ENCODE results near the gene WDR31. TPM values are rescaled to one million over a fixed set of nuclear protein-coding genes. Genes with fewer than 3 reads are reported as not detected.
"Not testable (repeated sequence)": the region's sequence is repeated elsewhere in the genome, so short reads cannot be mapped to it uniquely, and the experiment has no call there.

WDR31 gene
- total and polyA plus RNA-seq, 7 donors = 0.66 to 6.9 (median 1.7) TPM

- H3K27ac ChIP-seq = no peak overlapping the region
- no peaks in the 10 kb centered on the region for H3K27me3 ChIP-seq (ENCODE audit: insufficient read depth in 3 of 3, low read length in 2 of 3)
- WGBS, 3 donors = 91 to 94% (median 92%) methylated on average over 5 of the region's 5 CpGs
- no peak for ATAC-seq
- no peak for DNase-seq
- H3K36me3 ChIP-seq (ENCODE audit: insufficient read depth in 1 of 2, low read depth in 1 of 2) = peaks cover under 1 to 9% of the 10 kb centered on the region in 2 donors
- no peak overlapping the region for H3K4me3 ChIP-seq
- H3K9me3 ChIP-seq = no peaks in the 10 kb centered on the region
- TF ChIP-seq CTCF (IDR thresholded peaks at IDR 0.05) = no peak
- intact Hi-C loops (cut with DNase I) = no loop called here
- H3K4me1 ChIP-seq = no peaks in the 10 kb centered on the region
Observed at GRCh38 chr9:113368348-113368981, 28.4 kb upstream of the WDR31 start.

GRCh38 chr9:113365652-113366051 is 25.6 kb upstream of the WDR31 start:
- H3K4me3 ChIP-seq; intact Hi-C loops (cut with DNase I); H3K27ac ChIP-seq; H3K27me3 ChIP-seq (ENCODE audit: insufficient read depth in 3 of 3, low read length in 2 of 3); H3K36me3 ChIP-seq (ENCODE audit: insufficient read depth in 1 of 2, low read depth in 1 of 2); H3K4me1 ChIP-seq; ATAC-seq; H3K9me3 ChIP-seq: not testable (repeated sequence)
- 81 to 89% (median 87%) methylated on average over 3 of the region's 3 CpGs for WGBS, 3 donors
- DNase-seq = peak; percentile 45 to 59

DNA sequence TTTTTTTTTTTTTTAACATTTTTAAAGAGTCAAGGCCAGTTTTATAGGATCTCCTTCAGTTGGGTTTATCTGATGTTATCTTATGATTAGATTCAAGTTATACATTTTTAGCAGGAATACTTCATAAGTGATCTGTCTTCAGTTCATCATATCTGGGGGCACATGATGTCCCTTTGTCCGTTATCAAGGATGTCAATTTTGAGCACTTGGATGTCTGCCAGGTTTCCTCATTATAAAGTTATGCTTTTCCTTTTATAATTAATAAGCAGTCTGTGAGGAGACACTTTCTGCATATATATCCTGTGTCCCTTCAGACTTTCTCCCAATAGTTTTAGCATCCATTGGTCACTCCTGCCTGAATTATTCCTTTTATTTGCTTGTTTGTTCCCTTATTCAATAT is 24.9 kb upstream of the WDR31 start:
- intact Hi-C loops (cut with DNase I) = no loop called here

GRCh38 chr9:113363336-113363735 is 23.3 kb upstream of the WDR31 start:
- ATAC-seq (no peak), DNase-seq (no peak)
- no peaks in the 10 kb centered on the region for H3K36me3 ChIP-seq (ENCODE audit: insufficient read depth in 1 of 2, low read depth in 1 of 2)
- no peak overlapping the region for H3K4me3 ChIP-seq
- no peak for TF ChIP-seq CTCF (IDR thresholded peaks at IDR 0.05)
- no peak overlapping the region for H3K27ac ChIP-seq
- intact Hi-C loops (cut with DNase I) = no loop called here
- H3K9me3 ChIP-seq = no peaks in the 10 kb centered on the region
- H3K27me3 ChIP-seq (ENCODE audit: insufficient read depth in 3 of 3, low read length in 2 of 3) = no peaks in the 10 kb centered on the region
- no peaks in the 10 kb centered on the region for H3K4me1 ChIP-seq
- WGBS, 3 donors = 57 to 63% (median 61%) methylated on average over 3 of the region's 3 CpGs

More for the DNA sequence above, 24.9 kb upstream of the WDR31 start:
- 59 to 70% (median 59%) methylated on average over 1 of the region's 1 CpG for WGBS, 3 donors
- no peaks in the 10 kb centered on the region for H3K4me1 ChIP-seq
- ATAC-seq (no peak), DNase-seq (no peak)
- no peak for TF ChIP-seq CTCF (IDR thresholded peaks at IDR 0.05)
- no peak overlapping the region for H3K27ac ChIP-seq
- H3K9me3 ChIP-seq = no peaks in the 10 kb centered on the region
- no peaks in the 10 kb centered on the region for H3K36me3 ChIP-seq (ENCODE audit: insufficient read depth in 1 of 2, low read depth in 1 of 2)
- no peak overlapping the region for H3K4me3 ChIP-seq
- H3K27me3 ChIP-seq (ENCODE audit: insufficient read depth in 3 of 3, low read length in 2 of 3) = no peaks in the 10 kb centered on the region

DNA sequence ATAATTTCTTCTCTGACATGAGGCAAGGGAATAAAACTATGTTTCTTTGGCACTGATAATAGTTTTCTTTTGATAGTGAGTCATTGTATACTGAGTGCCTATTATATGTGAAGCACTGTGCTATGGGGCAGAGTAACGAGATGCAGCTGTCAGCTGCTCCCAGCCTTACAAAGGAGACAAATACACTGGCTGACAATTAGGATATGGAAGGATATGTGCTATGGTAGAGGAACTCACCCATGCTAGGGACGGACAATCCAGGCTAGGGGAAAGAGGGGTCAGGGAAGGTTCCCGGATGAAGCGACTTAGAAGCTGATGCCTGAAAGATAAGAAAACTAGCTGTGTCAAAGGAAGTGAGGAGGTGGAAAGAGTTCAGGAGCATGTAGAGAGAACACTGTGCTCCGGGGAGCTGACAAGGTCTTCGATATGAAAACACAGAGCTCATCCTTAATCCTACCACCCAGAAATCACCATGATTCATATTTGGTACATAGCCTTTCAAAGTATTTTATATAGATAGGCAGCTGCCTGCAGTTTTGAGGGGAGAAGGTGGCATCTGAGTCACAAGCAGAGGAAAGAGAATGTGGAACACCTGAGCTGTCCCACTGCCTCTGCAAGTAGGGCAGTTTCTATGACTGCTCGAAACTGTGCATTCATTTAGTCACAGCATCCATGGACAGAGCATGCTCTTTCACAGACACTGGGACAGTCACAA is 21.4 kb upstream of the WDR31 start:
- Histone ChIP-seq H3K4me3 (no peak overlapping the region), H3K4me1 (no peaks in the 10 kb centered on the region), H3K36me3 (ENCODE audit: insufficient read depth in 1 of 2, low read depth in 1 of 2) (no peaks in the 10 kb centered on the region), H3K27ac (no peak overlapping the region), H3K9me3 (no peaks in the 10 kb centered on the region), H3K27me3 (ENCODE audit: insufficient read depth in 3 of 3, low read length in 2 of 3) (no peaks in the 10 kb centered on the region)
- no peak for TF ChIP-seq CTCF (IDR thresholded peaks at IDR 0.05)
- intact Hi-C loops (cut with DNase I) = no loop called here
- no peak for ATAC-seq
- no peak for DNase-seq
- 61 to 73% (median 61%) methylated on average over 7 of the region's 7 CpGs for WGBS, 3 donors
